Measurements from ENCODE around the gene SORCS2.

The SORCS2 gene

GRCh38 chr4:7461230-7461629 lies 268.9 kb downstream of the SORCS2 start:
- no peak for DNase-seq

GRCh38 chr4:7462509-7462971 lies 270.2 kb downstream of the SORCS2 start:
- no peak for DNase-seq

GRCh38 chr4:7463566-7464258 lies 271.4 kb downstream of the SORCS2 start:
- no peak for DNase-seq

- no peak for DNase-seq
Measured at GRCh38 chr4:7464259-7464655, 271.9 kb downstream of the SORCS2 start.

DNA sequence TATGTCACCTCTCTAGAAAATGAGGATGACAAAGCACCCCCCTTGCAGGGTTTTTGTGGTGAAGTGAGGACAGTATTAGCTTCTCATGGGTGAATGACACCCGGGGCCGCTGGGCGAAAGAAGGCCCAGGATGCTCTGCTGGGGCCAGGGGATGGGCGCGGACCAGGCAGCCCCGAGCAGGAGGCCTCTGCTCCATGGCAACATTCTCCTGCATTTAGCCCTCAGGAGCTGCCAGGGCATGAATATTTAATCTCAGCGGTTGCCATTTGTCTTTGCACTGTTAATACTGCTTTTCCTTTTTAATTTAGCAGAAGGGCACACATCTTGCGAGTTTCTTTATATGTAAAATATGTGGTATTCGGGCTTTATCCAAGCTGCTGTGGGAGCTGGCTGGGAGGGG lies 272.7 kb downstream of the SORCS2 start:
- DNase-seq: no peak

GRCh38 chr4:7466215-7466614 lies 273.9 kb downstream of the SORCS2 start:
- no peak for DNase-seq

DNA sequence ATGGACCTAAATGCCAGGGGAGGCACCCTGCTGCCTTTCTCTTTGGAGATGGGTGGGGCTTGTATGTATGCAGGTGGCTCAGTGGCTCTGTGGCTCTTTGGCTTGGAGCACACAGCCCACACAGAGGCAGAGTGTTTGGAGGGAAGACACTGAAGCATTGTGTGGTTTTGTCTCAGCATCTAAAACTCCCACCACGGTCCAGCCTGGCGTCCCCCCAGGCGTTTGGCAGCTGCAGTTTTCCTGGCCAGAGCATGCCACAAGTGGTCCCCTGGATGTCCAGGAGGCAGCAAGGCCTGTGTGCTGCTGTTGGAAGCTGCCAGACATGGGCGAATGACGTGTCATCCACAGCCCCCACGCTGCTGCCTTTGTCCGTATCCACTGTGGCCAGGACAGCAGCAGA lies 274.6 kb downstream of the SORCS2 start:
- DNase-seq: no peak

GRCh38 chr4:7467471-7467870 lies 275.1 kb downstream of the SORCS2 start:
- no peak for DNase-seq

DNA sequence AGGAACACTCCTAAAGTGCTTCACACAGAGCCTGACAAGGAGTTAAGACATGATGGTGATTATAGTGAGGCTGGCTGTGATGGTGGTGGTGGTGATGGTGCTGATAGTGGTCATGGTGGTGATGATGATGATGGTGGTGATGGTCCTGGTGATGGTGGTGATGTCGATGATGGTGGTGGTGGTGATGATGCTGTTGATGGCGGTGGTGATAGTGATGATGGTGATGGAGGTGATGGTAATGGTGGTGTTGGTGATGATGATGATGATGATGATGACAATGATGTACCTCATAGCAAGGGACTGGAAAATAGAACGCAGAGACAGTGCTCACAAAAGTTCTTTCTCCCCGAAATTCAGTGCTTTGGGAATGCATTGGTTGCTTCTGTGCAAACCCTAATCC lies 276.7 kb downstream of the SORCS2 start:
- DNase-seq: no peak

- DNase-seq: no peak
Measured at GRCh38 chr4:7470111-7470510, 277.8 kb downstream of the SORCS2 start.

DNA sequence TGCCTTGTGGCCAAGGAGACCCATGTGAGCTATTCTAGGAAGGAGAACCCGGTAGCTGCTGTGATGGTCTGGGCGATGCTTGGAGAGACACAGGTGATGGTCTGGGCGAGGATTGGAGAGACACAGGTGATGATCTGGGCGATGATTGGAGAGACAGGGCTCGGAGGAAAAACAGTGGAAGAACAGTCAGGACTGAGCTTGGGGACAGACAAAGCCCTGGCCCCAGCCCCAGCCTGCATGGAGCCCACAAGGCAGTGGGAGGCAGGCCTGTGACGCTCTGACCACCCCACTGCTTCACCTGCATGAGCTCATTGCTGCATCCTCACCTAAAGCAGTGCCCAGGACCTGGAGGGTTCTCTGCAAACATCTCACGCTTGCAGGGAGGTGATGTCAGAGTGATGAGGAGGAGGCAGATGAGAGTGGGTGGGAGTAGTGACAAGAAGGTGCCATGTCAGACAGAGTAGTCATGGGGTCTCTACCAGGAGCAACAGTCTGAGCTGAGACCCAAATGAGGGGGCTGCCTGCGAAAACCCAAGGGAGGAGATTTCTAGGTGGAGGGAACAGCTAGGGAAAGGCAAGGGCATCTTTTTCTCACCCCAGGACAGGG lies 278.3 kb downstream of the SORCS2 start:
- no peak for DNase-seq

DNA sequence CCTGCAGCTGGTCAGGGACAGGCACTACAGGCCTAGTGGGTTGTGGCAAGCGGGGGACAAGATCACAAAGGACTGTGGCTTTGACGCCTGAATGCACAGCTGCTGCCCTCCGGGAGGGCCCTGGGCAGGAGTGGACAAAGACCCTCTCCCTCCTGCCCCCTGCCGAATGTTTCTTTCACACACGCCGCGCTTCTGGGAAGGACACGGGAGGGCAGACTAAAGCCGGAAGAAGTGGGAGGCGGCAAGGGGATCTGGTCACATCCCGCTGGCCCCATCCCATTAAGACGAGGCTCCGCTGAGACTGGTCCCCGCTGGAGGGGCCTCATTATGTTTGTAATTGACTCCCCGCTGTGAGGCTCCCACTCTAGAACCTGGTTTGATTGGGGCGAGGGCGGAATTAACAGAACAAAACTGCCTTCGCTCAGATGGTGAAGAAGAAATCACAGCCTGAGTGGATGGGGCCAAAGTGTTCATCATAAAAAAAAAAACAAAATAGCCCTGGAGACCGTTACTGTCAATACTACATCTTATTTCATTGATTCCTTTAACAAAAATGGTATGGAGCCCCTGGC lies 280.2 kb downstream of the SORCS2 start:
- DNase-seq: no peak

GRCh38 chr4:7473081-7473480 lies 280.7 kb downstream of the SORCS2 start:
- DNase-seq: no peak

DNA sequence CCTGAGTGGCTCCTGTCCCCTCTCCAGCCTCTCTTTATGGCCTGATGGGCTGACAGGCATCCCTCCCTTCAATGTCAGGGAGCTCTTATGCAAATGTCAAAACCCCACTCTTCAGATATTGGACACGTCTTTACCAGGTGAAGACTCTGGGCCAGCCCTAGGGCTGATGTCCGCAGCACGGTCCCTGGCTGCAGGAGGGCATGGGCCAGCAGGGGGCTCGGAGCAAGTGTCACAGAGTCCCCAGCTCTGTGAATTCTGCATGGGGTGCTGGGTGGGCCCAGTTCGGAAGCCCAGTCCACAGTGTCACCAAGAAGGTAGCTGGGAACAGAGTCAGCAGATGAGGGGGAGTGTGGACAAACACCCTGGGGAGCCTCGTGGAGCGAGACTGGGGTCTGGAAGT lies 282.0 kb downstream of the SORCS2 start:
- no peak for DNase-seq

GRCh38 chr4:7475207-7475606 lies 282.9 kb downstream of the SORCS2 start:
- DNase-seq: no peak

GRCh38 chr4:7476820-7477219 lies 284.5 kb downstream of the SORCS2 start:
- no peak for DNase-seq

DNA sequence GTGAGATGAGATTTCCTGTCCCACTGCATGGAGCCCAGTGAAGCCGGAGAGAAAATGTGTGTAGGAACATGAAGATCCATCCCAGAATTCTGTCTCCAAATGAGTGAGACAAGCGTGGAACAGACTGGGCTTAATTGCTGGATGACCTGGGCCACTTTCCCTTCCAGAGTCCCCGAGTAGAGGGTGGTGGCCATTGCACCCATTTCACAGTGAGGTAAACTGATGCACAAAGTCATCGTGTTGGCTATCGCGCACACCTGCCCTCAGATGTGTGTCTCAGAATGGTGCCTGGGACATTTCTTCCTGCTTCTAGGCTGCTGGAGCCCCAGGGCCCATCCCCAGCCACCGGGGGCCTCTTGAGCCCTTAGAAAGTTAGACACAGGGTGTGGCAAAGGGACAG lies 285.4 kb downstream of the SORCS2 start:
- no peak for DNase-seq

- DNase-seq: no peak
Measured at GRCh38 chr4:7478665-7479064, 286.3 kb downstream of the SORCS2 start.

DNA sequence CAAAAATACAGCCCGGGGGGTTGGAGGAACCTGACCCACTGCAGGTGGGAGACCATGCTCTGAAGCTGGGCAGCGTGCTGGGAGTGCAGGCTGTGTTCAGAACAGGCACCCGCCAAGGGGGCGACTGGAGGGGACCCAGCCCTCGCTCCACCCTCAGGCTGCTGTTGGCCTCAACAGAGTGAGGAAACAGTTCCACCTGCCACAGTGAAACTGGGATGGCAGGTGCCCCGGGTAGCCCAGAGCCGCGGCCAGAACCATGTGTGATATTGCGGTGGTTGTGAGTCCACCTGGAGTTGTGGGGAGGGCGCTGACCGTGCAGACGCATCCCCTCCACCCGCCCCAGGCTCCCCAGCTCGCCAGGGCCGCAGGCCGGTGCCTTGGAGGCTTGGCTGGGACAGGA lies 288.1 kb downstream of the SORCS2 start:
- no peak for DNase-seq

DNA sequence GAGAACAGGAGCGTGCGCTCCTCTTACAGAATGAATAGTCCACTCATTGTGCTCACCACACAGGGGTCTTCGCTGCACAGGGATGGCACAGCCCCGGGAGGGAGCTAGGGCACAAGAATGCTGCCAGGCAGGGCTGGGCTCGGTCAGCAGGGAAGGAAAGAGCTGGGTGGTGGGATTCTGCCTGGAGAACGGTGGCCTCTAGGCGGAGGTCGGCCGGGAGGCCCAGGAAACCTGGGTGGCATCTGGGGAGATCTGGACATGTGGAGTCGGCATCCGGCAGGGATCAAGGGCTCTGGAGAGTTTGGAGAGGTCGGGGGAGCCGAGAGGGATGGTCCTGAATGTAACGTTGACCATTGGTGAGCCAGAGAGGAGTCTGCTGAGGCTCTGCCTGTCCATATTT lies 288.9 kb downstream of the SORCS2 start:
- no peak for DNase-seq

GRCh38 chr4:7485096-7485495 lies 292.8 kb downstream of the SORCS2 start:
- no peak for DNase-seq

GRCh38 chr4:7486101-7486500 lies 293.8 kb downstream of the SORCS2 start:
- DNase-seq: no peak

GRCh38 chr4:7487502-7487901 lies 295.2 kb downstream of the SORCS2 start:
- DNase-seq: no peak

DNA sequence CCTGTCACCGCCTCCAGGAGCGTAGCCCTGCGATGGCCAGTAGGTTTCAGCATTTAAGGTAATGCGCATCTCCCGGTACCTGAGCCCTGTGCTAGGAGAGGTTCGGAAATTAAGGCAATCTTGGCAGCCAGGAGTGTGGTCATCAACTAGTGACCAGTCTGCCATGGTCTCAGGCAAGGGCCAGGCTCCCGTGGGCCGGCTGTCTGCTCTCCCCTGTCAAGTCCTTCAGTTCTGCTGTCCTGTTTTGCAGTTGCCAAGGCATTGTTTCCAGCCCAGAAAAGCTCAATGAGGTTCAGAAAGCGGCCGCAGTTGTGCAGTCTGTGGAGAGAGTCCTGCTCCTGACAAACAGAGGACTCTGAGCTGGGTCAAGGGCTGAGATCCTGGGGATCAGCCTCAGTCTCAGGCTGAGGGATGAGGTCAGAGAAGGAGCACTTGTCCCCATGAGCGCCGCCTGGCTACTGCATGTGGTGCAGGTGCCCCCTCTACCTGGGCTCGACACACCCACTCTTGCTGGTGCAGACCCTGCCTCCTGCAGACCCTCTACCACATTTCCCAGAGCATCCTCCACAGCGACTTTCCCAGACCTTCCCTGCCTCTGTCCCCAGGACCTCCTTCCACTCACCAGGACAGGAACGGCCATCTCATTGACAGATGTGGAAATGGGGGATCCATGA lies 295.8 kb downstream of the SORCS2 start:
- DNase-seq: no peak

Measured in stimulated activated CD4-positive, alpha-beta T cell treated with anti-CD3 and anti-CD28 coated beads, Interleukin-2, amount 100 ng/mL, for 48 hours (primary cell).